Superior temporal gyrus (tissue), 1 donor: ENCODE results near the gene ABCB10.
"Not testable (repeated sequence)": the region's sequence is repeated elsewhere in the genome, so short reads cannot be mapped to it uniquely, and the experiment has no call there.

Source experiments
- DNase-seq: peaks from one replicate; pipeline ENCODE4 v3.0.0-alpha.2; 2016; ENCODE audit errors: extremely low spot score

ABCB10 gene

DNA sequence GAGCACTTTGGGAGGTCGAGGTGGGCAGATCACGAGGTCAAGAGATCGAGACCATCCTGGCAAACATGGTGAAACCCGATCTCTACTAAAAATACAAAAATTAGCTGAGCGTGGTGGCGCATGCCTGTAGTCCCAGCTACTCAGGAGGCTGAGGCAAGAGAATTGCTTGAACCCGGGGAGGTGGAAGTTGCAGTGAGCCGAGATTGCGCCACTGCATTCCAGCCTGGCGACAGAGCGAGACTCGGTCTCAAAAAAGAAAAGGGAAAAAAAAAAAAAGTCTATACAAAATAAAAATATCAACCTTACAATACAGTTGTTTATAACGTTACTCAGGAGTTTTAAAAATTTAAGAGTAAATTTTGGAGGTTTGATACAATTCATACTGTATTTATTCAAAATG lies 82.6 kb downstream of the ABCB10 start:
- DNase-seq, result not testable (repeated sequence)

- no peak for DNase-seq
Observed at GRCh38 chr1:229474509-229474908, 84.0 kb downstream of the ABCB10 start.

GRCh38 chr1:229471175-229471574 lies 87.3 kb downstream of the ABCB10 start:
- no peak for DNase-seq

DNA sequence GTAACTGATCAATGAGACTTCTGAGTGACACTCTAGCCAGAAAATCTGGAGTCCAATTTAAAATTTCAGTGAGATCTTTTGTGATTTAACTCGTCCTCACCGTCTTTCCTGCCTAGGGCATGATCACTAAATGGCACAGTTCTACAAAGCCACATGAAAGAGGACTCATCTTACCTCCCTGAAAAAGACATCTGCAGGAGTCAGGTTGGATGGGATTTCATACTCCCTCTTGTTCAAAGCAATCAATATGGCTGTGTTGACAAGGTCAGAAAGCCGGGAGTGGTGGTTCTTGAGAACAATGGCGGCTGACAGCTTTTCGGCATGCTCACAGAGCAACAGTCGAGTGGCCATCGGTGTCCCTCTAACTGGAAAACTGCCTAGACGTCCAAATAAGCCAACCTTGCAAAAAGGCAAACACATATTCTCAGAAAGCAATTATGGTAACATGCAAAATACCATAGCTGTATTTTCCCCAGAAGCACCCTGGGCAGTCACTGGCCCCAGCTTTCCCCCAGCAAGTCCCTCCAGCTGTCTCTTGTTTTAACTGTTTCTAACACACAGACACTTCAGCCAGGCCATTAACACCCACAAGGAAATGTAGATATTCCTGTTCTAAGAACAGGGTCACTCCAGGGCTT lies 88.0 kb downstream of the ABCB10 start:
- DNase-seq, result no peak

DNA sequence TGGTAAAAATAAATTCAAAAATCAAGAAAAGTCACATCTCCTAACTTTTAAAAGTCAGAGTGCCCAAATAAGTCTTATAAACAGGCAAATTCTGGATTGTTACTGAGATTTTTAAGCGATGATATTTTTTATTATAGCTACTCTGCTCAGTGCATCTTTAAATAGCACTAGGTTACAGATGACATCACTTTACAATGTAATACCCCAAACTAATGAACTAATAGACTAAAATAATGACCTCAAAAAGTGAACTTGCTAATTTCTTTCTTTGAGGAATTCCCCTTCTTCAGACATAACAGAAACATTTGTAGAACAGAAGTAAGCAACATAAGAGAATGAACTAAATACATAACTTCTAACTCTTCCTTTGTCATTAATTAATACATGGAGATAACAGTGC lies 91.6 kb downstream of the ABCB10 start:
- DNase-seq, result no peak
